HEK293T (cell line): ENCODE data around the gene VPS18.

ENCODE experiments used
- CTBP1 ChIP-seq: fragments of 450-650 bp; IDR thresholded peaks from 2 replicates; pipeline ENCODE4 v1.6.1; 2016; ENCODE audit warnings: borderline replicate concordance
- ELF4 ChIP-seq: fragments of 450-650 bp; IDR thresholded peaks from 2 replicates; pipeline ENCODE4 v1.6.1; 2017; ENCODE audit warnings: antibody characterized with exemption
- HDGF ChIP-seq: fragments of 450-650 bp; IDR thresholded peaks from 2 replicates; pipeline ENCODE4 v1.6.1; 2017; ENCODE audit warnings: antibody characterized with exemption, borderline replicate concordance
- LEF1 ChIP-seq: fragments of 450-650 bp; IDR thresholded peaks from 2 replicates; pipeline ENCODE4 v1.6.1; 2017; ENCODE audit warnings: mild to moderate bottlenecking, borderline replicate concordance
- SUZ12 ChIP-seq: fragments of 450-650 bp; IDR thresholded peaks from 2 replicates; pipeline ENCODE4 v1.6.1; 2016; ENCODE audit warnings: mild to moderate bottlenecking
- TARDBP ChIP-seq: fragments of 450-650 bp; IDR thresholded peaks from 2 replicates; pipeline ENCODE4 v1.6.1; 2016
- ZNF384 ChIP-seq: fragments of 450-650 bp; IDR thresholded peaks from 2 replicates; pipeline ENCODE4 v1.6.1; 2016

- TF ChIP-seq ZNF384 (no peak), LEF1 (no peak), CTBP1 (no peak), SUZ12 (no peak), ELF4 (no peak), TARDBP (no peak), HDGF (no peak)
Measured at GRCh38 chr15:40878785-40879184, 15.5 kb upstream of the VPS18 start.
